ENCODE data around the gene ALKBH7. TPM values are rescaled to one million over a fixed set of nuclear protein-coding genes. Genes with fewer than 3 reads are reported as not detected.
"Not testable (repeated sequence)": the region's sequence is repeated elsewhere in the genome, so short reads cannot be mapped to it uniquely, and the experiment has no call there.

Gene ALKBH7
- total RNA-seq, 1 donor from 2014 or later, result 24.1 TPM

DNA sequence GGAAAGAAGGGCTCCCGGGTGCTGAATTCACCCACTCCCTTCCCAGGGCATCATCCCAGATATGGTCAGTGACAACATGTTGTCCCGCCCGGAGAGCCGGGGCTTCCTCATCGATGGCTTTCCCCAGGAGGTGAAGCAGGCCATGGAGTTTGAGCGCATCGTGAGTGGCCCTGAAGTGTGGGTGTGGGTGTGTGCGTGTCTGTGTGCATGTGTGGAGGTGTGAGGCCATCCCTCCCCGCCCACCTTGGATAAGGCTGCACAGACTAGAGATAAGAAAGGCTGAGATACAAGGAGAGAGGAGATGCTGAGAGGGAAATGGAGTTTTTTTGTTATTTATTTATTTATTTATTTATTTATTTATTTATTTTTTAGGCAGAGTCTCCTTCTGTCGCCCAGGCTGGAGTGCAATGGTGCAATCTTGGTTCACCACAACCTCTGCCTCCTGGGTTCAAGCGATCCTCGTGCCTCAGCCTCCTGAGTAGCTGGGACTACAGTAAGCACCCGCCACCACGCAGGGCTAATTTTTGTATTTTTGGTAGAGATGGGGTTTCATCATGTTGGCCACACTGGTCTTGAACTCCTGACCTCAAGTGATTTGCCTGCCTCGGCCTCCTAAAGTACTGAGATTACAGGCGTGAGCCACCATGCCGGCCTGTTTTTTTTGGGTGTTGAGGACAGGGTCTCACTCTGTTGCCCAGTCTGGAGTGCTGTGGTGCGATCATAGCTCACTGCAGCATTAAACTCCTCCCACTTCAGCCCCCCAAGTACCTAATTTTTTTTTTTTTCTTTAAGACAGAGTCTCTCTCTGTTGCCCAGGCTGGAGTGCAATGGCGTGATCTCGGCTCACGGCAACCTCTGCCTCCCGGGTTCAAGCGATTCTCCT, 27.7 kb downstream of the ALKBH7 start:
- DNase-seq (ENCODE audit: low read depth), result not testable (repeated sequence)

DNA sequence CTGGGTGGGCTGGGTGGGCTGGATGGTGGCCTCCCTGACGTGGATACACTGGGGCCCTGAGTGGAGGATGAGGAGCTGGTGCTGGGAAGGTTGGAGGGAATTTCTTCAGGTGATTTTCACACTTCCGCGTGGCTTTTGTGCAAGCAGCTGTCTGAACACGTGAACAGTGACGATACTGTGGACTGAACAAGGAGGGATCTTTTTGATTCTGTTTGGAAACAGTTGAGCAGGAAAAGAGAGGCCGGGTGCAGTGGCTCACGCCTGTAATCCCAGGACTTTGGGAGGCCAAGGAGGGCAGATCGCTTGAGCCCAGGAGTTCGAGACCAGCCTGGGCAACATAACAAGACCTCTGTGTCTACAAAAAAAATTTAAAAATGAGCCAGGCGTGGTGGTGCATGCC, 29.5 kb downstream of the ALKBH7 start:
- DNase-seq (ENCODE audit: low read depth), result no peak

DNA sequence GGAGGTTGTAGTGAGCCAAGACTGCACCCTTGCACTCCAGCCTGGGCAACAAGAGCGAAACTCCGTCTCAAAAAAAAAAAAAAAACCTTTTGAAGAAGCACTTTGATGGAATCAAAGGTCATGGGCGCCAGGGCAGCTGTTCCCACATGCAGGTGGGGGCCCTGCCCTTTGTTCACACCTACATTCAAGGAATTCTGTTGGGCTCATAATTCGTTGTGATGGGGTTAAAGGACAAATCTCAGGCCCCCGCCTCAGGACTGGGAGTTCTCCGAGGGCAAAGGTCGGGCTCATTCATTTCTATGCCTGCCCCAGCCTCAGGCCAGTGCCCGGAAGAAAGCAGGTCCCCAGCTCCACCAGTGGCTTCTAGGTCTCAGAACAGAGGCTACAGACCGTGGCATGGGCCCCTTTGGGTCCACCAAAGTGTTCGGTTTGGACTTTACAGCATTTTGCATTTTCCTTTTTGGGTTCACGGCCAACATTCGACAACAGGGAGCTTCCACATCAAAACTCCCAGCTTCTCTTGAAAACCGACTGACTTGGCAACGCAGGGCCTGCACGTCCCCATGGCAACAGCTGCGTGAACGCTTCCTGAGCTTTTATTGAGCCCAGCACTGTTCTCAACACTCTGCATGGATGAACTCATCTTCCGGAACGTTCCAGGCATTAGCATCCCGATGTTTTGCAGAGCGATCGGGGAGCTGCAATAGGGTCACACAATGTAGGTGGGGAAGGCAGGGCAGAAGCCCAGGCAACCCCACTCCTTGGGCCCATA, 30.4 kb downstream of the ALKBH7 start:
- DNase-seq (ENCODE audit: low read depth), result peak; percentile 47

DNA sequence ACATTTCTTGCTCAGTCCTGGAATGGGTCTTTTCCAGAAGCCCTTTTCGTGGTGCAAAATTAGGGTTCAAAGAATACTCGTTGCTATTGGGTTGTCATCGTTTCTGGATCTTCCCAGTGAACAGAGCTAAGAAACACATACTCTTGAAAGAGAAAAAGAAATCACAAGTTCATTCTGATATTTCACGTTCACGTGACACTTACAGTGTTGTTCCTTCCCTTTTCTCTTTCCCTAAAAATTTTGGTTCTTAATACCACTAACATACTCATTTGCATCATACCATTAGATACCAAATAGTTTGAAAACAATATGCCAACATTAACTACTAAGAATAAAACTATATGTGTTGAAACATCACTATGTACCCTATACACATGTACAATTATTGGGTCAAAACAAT, 33.8 kb downstream of the ALKBH7 start:
- DNase-seq (ENCODE audit: low read depth), result no peak

DNA sequence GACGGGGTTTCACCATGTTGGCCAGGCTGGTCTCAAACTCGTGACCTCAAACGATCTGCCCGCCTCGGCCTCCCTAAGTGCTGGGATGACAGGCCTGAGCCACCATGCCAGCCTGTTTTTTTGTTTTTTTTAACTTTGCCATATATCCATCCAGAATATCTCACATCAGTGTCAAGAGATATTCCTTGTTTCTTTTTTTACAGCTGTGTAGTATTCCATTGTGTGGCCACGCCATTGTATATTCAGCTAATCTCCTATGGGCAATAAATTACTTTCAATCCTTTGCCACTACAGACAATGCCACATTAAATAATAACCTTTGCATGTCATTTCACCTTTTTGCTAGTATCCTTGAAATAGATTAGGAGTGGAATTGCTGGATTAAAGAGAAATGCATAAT, 36.8 kb downstream of the ALKBH7 start:
- DNase-seq (ENCODE audit: low read depth), result no peak

DNA sequence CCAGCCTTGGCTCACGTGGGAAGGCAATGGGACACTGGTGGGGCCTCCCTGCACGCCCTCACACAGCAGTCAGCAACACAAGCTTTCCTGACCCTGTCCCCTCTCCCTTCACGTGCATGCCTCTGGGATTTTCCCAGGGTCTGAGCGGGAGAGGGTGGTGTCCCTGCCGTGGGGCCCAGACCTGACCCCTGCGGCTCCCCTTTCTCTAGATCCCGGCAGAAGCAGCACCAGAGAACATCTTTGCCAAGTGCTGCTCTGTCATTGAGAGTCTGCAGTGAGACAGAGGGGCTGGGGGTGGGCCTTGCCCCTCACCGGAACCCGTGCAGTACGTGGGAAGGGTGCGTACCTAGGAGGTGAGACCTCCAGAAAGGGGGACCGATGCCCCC, 39.5 kb downstream of the ALKBH7 start:
- no peak for DNase-seq (ENCODE audit: low read depth)

DNA sequence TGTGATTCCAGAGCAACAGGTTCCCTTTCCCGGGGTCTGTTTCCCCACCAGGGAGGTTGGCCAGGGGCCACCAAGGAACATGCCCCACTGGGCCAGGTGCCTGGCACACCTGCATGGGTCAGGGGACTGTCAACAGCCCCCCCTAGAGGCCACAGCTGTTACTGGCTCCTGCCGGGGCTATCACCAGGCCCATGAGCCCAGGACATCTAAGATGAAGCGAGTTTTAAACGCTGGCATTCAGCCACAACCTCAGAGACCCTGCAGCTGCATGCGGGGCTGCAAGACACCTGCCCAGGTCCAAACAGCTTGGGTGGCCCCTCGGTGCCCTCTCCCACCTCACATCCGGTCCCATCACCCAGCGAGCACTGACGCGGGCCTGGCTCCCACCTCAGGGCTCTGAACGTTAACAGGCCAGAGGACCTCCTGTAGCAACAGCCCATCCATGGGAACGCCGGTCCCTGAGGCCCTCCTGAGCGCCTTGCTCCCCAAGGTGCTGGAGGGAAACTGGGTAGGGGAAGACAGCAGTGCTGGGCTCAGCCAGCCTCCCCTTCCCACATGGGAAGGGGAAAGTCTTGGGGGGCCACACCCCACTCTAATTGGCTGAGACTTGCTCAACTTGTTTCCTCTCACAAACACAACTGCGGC, 40.0 kb downstream of the ALKBH7 start:
- DNase-seq (ENCODE audit: low read depth), result no peak

DNA sequence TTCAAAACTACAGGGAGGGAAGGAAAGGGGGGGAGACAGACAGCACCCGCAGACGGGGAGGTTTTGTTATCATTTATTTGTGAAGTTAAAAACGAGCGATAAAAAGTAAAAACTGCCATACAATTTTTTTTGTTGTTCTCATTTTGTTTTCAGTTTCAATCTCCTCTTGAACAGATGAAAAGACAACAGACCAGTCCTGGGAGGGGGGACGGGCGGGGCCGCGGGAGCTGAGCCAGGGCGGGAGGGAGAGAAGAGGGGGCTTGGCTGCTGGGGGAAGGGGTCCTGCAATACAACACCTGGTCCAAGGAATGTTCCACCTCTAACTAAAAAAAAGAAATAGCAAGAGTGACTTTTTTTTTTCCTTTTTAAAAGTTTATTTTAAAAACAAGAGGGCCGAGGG, 40.7 kb downstream of the ALKBH7 start:
- DNase-seq (ENCODE audit: low read depth), result no peak

DNA sequence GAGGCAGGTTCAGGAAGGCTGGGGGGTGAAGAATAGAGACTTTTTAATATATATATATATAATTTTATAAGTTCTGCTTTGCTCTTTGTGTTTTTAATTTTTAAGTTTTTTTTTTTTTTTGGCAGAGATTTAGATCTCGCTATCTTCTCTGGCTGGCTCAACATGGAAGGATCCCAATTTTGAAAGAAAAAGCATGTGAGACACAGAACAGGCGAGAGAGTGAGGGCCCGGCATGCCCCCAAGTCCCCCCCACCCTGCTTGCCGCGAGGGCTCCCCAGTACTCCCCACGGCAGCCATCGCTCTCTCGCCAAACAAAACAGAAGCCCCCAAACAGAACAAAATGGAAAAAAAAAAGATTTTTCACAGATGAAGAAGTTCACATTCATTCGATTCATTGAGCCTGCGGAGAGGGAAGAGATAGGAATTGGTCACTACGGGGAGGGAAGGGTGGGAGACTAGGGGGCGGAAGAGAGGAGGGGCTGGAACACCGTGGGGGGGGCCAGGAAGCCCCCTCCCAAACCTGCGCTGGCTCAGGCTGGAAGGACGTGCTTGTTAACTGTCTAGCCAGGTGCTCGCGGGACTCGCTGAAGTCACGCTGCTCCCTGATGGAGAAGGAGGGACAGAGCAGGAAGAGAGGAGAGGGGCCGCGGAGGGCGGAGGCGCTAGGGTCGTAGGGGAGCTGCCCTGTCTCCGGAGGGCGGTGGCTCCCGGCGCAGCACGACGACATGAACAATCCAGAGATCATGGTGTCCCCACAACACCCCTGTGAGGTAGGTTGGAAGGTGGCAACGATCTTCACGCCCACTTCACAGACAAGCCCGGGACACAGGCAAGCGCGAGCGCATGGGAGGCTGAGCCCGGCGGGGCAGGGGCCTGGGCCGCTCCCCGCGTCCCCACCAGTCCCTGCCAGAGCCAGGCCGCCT, 41.4 kb downstream of the ALKBH7 start:
- no peak for DNase-seq (ENCODE audit: low read depth)

DNA sequence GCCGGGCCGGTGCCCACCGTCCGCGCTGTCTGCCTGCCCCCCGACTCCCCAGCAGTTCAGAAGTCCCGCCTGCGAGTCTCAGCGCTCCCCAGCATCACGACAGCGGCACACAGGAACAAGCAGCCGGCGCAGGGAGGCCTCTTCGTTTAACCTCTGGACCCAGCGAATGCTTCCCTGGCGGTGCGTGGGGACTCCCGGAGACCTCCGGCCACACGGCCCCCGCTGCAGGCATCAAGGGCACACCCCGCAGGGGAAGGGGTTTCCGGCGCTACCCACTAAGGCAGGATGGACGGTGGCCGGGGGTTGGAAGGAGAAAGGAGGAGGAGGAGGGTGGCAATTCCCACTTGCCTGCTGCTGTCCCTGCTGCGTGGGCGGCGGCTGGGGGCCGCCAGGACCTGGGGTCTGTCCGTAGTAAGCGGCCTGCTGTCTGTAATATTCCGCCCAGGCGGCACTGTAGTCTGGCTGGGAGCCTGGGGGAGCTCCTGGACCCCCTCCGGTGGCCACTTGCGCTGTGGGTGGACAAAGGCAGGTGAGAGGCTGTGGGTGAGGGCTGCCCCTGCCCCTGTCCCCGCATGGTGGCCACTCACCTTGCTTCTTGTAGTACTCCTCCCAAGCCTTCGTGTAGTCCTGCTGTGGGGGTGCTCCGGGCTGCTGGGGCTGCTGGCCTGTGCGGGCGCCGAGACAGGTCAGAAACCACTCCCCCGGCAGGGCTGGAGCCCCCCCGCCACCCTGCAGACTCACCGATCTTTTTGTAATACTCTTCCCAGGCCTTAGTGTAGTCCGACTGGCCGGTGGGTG, 42.4 kb downstream of the ALKBH7 start:
- DNase-seq (ENCODE audit: low read depth), result no peak

DNA sequence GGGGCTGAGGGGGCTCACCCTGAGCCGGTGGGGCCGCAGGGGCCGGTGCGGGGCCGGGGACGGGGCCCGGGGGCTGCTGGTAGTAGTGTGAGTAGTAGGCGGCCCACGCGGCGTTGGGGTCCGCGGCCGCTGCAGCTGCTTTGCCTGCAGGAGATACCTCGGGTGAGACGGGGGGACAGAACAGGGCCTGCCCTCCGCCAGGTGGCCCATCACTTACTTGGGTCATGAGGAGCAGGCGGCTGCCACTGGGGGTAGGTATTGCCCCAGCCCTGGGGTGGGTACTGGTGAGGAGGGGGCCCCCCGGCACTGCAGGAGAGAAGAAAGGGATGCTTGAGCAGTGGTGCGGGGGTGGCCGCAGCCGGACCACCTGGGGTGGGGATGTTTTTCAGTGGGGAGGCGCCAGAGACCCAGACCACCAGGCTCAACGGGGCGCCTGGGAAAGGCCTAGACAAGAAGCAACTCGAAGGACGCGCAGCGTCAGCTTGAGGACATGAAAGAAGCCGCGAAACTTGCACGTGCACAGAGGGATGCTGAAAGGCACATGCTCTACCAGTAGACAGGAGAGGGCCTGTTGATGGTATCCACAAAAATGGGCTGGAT, 43.1 kb downstream of the ALKBH7 start:
- no peak for DNase-seq (ENCODE audit: low read depth)

DNA sequence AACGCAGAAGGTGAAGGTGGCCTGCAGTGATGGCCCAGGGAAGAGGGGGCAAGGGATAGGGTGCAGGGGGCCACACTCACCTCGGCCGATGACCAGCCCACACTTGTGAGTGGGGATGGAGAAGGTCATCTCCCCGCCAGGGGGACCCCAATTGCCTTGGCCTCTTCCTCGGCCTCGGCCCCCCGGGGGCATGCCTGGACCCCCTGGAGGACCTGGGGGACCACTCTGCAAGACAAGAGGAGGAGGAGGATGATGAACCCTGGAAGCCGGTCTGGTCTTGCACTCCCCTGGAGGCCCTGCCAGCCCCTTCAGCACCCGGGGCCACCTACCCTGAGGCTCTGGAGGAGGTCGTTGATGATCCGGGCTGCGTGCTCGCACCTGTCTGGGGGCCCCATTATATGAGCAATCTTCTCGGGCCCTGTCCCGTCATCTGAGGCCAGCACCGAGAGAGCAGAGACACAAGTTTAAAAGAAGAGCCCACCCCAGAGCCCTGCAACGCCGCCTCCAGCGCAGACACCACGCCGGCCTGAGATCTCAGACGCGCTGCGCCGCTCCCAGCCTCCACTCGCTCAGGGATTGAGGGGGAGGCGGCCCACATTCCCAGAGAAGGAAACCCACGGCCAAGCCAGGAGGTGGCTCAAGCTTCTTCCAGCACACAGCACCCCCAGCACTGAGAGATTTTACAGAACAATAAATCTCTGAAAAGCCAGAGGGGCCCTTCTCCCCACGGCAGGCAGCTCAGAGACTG, 44.2 kb downstream of the ALKBH7 start:
- no peak for DNase-seq (ENCODE audit: low read depth)

DNA sequence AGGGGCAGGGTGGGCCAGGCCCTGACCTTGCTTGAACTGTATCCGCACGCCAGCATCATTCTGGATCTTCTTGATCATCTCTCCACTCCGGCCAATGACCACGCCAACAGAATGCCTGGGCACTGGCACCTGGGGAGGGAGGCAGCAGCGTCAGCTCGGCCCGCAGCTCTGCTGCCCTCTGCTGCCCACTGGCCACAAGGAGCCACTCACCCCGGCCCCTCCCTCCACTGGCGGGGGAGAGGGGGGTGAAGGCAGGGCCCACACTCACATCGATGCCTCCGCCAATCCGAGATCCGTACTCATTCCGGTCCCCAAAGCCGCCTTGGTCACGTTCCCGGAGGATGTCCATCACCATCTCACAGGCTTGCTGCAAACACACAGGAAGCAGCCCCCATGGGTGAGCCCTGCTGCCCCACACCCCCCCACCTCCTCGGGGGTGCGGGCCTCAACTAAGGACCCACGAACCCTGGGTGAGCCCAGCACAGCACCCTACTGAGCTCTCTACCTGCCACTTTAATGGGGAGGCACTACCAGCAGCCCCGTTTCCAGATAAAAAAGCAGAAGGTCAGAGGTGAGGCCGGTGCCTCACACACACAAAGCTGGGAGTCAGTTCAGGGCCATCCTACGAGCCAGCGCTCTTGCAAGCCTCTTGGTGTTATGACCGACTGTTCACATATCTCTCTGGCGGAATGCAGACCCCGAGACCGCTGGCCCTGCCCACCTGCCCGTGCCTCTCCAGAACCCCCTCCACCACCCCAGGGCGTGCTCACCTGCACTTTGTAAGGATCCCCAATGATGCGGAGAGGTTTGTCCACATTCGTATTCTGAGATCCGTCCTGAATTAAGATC, 45.3 kb downstream of the ALKBH7 start:
- no peak for DNase-seq (ENCODE audit: low read depth)

DNA sequence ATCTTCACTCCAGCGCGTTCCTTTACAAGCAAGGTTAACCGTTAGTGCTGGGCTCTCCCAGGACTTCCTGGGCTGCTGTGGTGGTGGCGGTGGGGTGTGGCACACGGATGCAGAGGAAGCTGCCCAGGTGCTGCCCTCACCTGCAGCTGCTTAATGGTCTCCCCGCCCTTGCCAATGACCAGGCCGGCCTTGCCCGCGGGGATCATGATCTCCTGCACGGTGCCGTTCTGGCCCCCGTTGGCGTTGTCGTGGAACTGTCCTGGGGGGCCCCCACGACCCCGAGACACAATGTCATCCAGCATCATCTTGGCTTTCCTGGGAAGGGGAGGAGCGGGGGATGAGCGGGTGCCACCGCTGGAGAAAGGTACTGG, 46.0 kb downstream of the ALKBH7 start:
- DNase-seq (ENCODE audit: low read depth), result no peak

DNA sequence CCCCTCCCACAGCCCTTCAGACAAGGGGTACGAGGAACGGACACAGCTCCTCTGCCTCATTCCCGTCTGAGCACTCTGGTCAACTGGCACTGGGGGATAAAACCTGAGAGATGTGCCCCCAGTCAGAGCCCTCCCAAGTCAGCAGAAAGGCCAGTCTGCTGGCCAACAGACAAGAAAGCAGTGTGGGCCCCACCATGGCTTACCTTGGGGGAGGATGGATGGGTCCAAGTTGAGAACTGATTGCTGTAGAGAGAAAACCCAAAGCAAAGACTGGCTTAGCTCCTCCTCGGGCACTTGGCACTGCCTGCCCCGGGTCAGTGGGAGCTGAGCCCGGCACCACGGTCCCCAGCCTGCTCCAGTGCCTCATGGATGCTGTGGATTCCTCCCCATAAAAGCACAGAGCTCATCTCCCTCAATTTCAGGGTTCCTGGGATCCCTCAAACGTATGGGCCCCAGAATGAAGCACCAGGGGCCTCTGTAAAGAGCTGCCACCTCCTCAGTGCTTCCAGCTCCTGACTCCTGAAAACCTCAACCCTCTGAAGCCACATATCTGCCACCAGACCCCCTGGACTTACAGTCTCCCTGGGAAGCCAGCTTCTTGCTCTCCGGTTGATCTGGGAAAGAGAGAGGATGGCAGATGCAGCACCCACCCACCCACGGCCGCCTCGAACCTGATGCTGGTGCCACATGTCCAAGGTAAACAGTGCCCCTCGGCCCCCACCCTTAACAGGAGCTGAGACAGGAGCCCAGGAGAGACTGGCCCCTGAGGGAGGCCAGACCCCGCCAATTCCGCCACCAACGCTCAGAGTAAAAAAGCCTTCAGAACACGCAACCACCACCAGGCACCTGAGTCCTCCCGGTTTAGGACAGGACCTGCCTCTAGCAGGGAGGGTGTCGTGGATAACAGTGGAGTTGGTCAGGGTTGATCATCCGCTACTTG, 48.8 kb downstream of the ALKBH7 start:
- DNase-seq (ENCODE audit: low read depth), result no peak

DNA sequence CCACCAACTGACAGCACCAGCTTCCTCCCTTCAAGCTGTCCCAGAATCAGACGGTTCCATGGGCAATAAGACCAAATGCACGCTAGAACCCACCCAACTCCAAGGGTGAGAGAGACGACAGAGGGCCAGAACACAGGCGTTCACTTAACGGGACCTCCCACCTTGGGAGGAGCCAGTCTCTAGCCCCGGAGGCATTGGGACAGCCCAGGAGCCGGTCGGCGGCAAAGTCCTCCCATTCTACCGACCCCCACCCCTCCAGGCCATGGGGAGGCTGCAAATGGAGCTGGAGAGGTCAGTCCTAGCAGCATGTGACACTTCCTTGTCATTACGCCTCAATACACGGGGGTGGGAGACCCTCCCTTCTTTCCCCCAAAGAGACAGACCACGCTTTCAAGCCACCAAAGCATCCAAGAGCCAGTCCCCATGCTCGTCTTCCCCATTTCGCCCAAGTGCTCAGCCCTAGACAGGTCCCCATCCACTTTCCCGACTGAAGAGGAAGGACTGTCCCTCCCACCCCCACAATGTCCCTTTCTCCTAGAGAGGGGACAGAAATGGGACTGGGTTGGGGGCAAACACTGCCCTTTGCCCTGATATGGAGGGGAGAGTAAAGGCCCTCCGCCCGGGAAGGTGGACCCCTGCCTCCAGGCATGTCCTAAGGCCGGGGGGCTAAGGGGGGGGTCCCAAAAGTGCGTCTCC, 51.1 kb downstream of the ALKBH7 start:
- DNase-seq (ENCODE audit: low read depth), result peak; percentile 26

Data from renal cortical epithelial cell (primary cell).